Body of pancreas (tissue), 4 donors: ENCODE data around the gene SLC9C1. TPM values are rescaled to one million over a fixed set of nuclear protein-coding genes. Genes with fewer than 3 reads are reported as not detected.

Source experiments
- ATAC-seq: fragments of 150-250 bp; one replicate; pipeline ENCODE4 v1.9.1; 2016
- DNase-seq, 4 donors: peaks; one replicate each; pipeline ENCODE4 v3.0.0-alpha.2; 2019
- H3K27ac ChIP-seq, 4 donors: fragments of 200-600 bp; sonication (generic); 1 replicate in 3 of 4; 2 replicates in 1 of 4; pipeline versions ENCODE4 v1.5.1 to v1.6.1; 2016 to 2019; ENCODE audit warnings: mild to moderate bottlenecking in 1 of 4, mixed read lengths in 1 of 4, moderate library complexity in 1 of 4
- H3K27me3 ChIP-seq, 2 donors: fragments of 200-600 bp; sonication (generic); one replicate each; pipeline ENCODE4 v1.6.0; 2016; ENCODE audit warnings: mild to moderate bottlenecking in 1 of 2
- H3K36me3 ChIP-seq, 2 donors: fragments of 200-600 bp; sonication (generic); replicated peaks in 1 of 2; 2 replicates each; pipeline ENCODE4 v1.5.1; 2016; ENCODE audit warnings: low read depth in 2 of 2; ENCODE audit not compliant: insufficient read depth in 1 of 2
- H3K4me1 ChIP-seq: fragments of 200-600 bp; sonication (generic); one replicate; pipeline ENCODE4 v1.6.0; 2016
- H3K4me3 ChIP-seq, 2 donors: fragments of 200-600 bp; sonication (generic); 1 replicate in 1 of 2; 2 replicates in 1 of 2; pipeline ENCODE4 v1.5.1; 2016 to 2019
- H3K9me3 ChIP-seq, 3 donors: fragments of 200-600 bp; sonication (generic); 1 replicate in 2 of 3; 2 replicates in 1 of 3; pipeline ENCODE4 v1.5.1; 2016
- CTCF ChIP-seq, 7 experiments: fragments of 450-650 bp in 4 of 7; fragments of 200-600 bp in 3 of 7; sonication (generic) in 3 of 7; IDR thresholded peaks; one replicate each; pipeline ENCODE4 v1.5.1; 2016 to 2019; ENCODE audit warnings: antibody characterized with exemption in 7 of 7
- POLR2A ChIP-seq, 3 donors: fragments of 450-650 bp; IDR thresholded peaks; one replicate each; pipeline ENCODE4 v1.6.1; 2016; ENCODE audit warnings: antibody characterized with exemption in 3 of 3, mild to moderate bottlenecking in 2 of 3
- WGBS, 2 donors: methylation state at CpG; one replicate each; pipeline ENCODE4 v1.1.5; 2017; 5-methylcytosine and 5-hydroxymethylcytosine counted together
- intact Hi-C: fragments of 100-400 bp; cut with DNase I; formaldehyde crosslinking; loops from one replicate; pipeline ENCODE4 v1.15.1; 2023
- total RNA-seq, 2 donors: library from RNA; depleted of rRNA; stranded (reverse); fragments of >200 nt; gene quantifications; one replicate each; pipeline ENCODE4 v1.1.0, GENCODE V29; 2016

SLC9C1 gene
- total RNA-seq, 2 donors from 2014 or later, result not detected

GRCh38 chr3:112321867-112322652 lies 28.0 kb upstream of the SLC9C1 start:
- TF ChIP-seq POLR2A (IDR thresholded peaks at IDR 0.05), result no peak
- no peak for TF ChIP-seq CTCF (IDR thresholded peaks at IDR 0.05)
- intact Hi-C loops, result no loop called here
- DNase-seq (peak in 1 of 4 donors; percentile 45), ATAC-seq (peak; percentile 58)
- Histone ChIP-seq H3K27ac (peak overlapping the region in 1 of 4 donors; percentile 6), H3K4me1 (peaks cover 10% of the 10 kb centered on the region), H3K27me3 (no peaks in the 10 kb centered on the region), H3K4me3 (no peak overlapping the region), H3K9me3 (no peaks in the 10 kb centered on the region), H3K36me3 (no peaks in the 10 kb centered on the region)
- 5 to 12% methylated on average over 5 of the region's 5 CpGs for WGBS, 2 donors

- WGBS, 2 donors, result 78 to 96% methylated on average over 1 of the region's 1 CpG
- DNase-seq (no peak), ATAC-seq (no peak)
- Histone ChIP-seq H3K4me3 (no peak overlapping the region), H3K4me1 (peaks cover 10% of the 10 kb centered on the region), H3K9me3 (no peaks in the 10 kb centered on the region), H3K36me3 (no peaks in the 10 kb centered on the region), H3K27ac (no peak overlapping the region), H3K27me3 (no peaks in the 10 kb centered on the region)
- intact Hi-C loops, result no loop called here
- no peak for TF ChIP-seq POLR2A (IDR thresholded peaks at IDR 0.05)
- no peak for TF ChIP-seq CTCF (IDR thresholded peaks at IDR 0.05)
Observed at GRCh38 chr3:112320691-112321090, 26.7 kb upstream of the SLC9C1 start.

- TF ChIP-seq CTCF (IDR thresholded peaks at IDR 0.05) (no peak), POLR2A (IDR thresholded peaks at IDR 0.05) (no peak)
- intact Hi-C loops, result no loop called here
- no peaks in the 10 kb centered on the region for H3K27me3 ChIP-seq
- ATAC-seq (no peak), DNase-seq (no peak)
- peaks cover 10% of the 10 kb centered on the region for H3K4me1 ChIP-seq
- no peak overlapping the region for H3K4me3 ChIP-seq
- no peaks in the 10 kb centered on the region for H3K36me3 ChIP-seq
- no peaks in the 10 kb centered on the region for H3K9me3 ChIP-seq
- WGBS, 2 donors, result 87 to 88% methylated on average over 4 of the region's 4 CpGs
- H3K27ac ChIP-seq, result no peak overlapping the region
Observed at GRCh38 chr3:112319516-112320276, 25.7 kb upstream of the SLC9C1 start.

- Histone ChIP-seq H3K4me3 (no peak overlapping the region), H3K9me3 (no peaks in the 10 kb centered on the region), H3K27ac (no peak overlapping the region), H3K27me3 (no peaks in the 10 kb centered on the region), H3K36me3 (no peaks in the 10 kb centered on the region), H3K4me1 (no peaks in the 10 kb centered on the region)
- WGBS, 2 donors, result 85 to 98% methylated on average over 1 of the region's 1 CpG
- intact Hi-C loops, result no loop called here
- ATAC-seq (no peak), DNase-seq (no peak)
- no peak for TF ChIP-seq POLR2A (IDR thresholded peaks at IDR 0.05)
- no peak for TF ChIP-seq CTCF (IDR thresholded peaks at IDR 0.05)
Observed at GRCh38 chr3:112315791-112316190, 21.8 kb upstream of the SLC9C1 start.
